Activated T-cell treated with anti-CD3 and anti-CD28 coated beads, Interleukin-2, amount 50 U/mL, for 24 hours (primary cell): Measurements from ENCODE around the gene MUC2.
A peak's percentile ranks its signal among the peaks of the same experiment; 100 is the strongest.

ENCODE experiments used
- DNase-seq: peaks from one replicate; pipeline ENCODE4 v3.0.0-alpha.2; 2020
- H3K27ac Mint-ChIP-seq: 2 replicates; pipeline ENCODE4 v1.8.0; 2020; ENCODE audit warnings: mild to moderate bottlenecking, mixed read lengths
- H3K27me3 Mint-ChIP-seq: 2 replicates; pipeline ENCODE4 v1.8.0; 2020; ENCODE audit warnings: mixed read lengths
- H3K36me3 Mint-ChIP-seq: 2 replicates; pipeline ENCODE4 v1.8.0; 2020; ENCODE audit warnings: low read depth, mixed read lengths
- H3K4me1 Mint-ChIP-seq: 2 replicates; pipeline ENCODE4 v1.8.0; 2020; ENCODE audit warnings: low read depth, mixed read lengths
- H3K4me3 Mint-ChIP-seq: 2 replicates; pipeline ENCODE4 v1.8.0; 2020; ENCODE audit warnings: mild to moderate bottlenecking, moderate library complexity, mixed read lengths
- H3K9me3 Mint-ChIP-seq: 2 replicates; pipeline ENCODE4 v1.8.0; 2020; ENCODE audit warnings: mixed read lengths

MUC2 gene

GRCh38 chr11:1074244-1075221, at the start of gene MUC2:
MUC2 (plus strand) TSS chr11:1074874.
- H3K9me3 Mint-ChIP-seq: no peaks in the 10 kb centered on the region
- DNase-seq: peak; percentile 19
- no peak within 1 kb of the TSS for H3K4me3 Mint-ChIP-seq
- no peak within 1 kb of the TSS for H3K27ac Mint-ChIP-seq
- H3K36me3 Mint-ChIP-seq: no peaks in the 10 kb centered on the region
- no peaks in the 10 kb centered on the region for H3K27me3 Mint-ChIP-seq
- H3K4me1 Mint-ChIP-seq: no peaks in the 10 kb centered on the region

DNA sequence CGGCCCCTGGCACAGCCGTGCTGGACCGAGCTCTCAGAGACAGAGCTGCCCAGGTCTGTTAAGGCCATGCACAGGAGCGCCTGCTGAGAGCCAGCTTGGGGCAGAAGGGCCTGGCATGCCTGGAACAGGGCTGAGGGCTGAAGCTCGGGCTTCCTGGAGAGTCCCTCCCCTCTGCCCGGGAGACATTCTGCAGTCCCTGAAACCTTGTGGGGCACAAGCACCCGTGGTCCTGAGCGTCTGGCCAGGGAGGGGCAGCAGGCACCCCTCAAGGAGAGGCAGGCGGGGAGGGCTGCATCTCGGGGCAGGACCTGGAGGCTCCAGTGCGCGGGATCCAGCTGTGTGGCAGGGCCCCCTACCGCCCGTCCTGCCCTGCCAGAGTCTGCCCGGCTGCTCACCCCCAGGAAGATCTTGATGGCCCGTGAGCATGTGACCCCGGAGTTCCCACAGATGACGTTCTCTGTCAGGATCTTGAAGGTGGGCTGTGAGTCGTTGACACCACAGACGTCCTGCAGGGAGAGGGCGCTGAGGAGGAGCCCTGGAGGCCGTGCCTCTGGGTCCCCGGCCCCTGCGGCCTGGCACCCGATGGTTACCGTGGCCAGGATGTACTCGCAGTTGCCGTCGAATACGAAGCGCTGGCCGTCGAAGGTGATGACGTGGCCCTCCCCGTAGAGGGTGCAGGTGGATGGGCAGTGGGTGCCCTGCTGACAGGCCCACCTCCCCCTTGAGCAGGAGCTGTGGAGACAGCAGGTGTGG, 49.1 kb upstream of the MUC2 start:
- no peaks in the 10 kb centered on the region for H3K9me3 Mint-ChIP-seq
- H3K27me3 Mint-ChIP-seq: no peaks in the 10 kb centered on the region
- H3K36me3 Mint-ChIP-seq: no peaks in the 10 kb centered on the region
- H3K4me3 Mint-ChIP-seq: no peak overlapping the region
- DNase-seq: no peak
- H3K27ac Mint-ChIP-seq: no peak overlapping the region
- no peaks in the 10 kb centered on the region for H3K4me1 Mint-ChIP-seq

DNA sequence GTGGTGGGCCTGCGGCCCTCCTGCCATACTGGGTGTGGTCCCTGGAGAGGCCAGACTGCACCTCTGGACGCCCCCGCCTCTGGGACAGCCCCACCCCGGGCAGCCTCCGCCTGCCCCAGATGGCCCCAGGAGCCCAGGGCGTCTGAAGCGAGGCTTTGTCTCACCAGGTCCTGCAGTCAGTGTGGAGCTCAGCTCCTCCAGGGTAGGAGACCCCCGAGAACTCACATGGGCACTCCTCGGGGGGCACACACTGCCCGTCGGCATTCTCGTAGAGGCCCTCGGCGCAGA, 48.6 kb upstream of the MUC2 start:
- Mint-ChIP-seq H3K36me3 (no peaks in the 10 kb centered on the region), H3K4me3 (no peak overlapping the region), H3K27ac (no peak overlapping the region), H3K4me1 (no peaks in the 10 kb centered on the region), H3K27me3 (no peaks in the 10 kb centered on the region), H3K9me3 (no peaks in the 10 kb centered on the region)
- no peak for DNase-seq

GRCh38 chr11:1026641-1027482, 47.8 kb upstream of the MUC2 start:
- no peaks in the 10 kb centered on the region for H3K9me3 Mint-ChIP-seq
- no peaks in the 10 kb centered on the region for H3K4me1 Mint-ChIP-seq
- no peak overlapping the region for H3K27ac Mint-ChIP-seq
- H3K36me3 Mint-ChIP-seq: no peaks in the 10 kb centered on the region
- H3K27me3 Mint-ChIP-seq: no peaks in the 10 kb centered on the region
- no peak overlapping the region for H3K4me3 Mint-ChIP-seq
- DNase-seq: no peak

- H3K4me1 Mint-ChIP-seq: no peaks in the 10 kb centered on the region
- no peaks in the 10 kb centered on the region for H3K27me3 Mint-ChIP-seq
- no peak overlapping the region for H3K27ac Mint-ChIP-seq
- DNase-seq: no peak
- no peaks in the 10 kb centered on the region for H3K36me3 Mint-ChIP-seq
- H3K9me3 Mint-ChIP-seq: no peaks in the 10 kb centered on the region
- H3K4me3 Mint-ChIP-seq: no peak overlapping the region
Measured at GRCh38 chr11:1027483-1028290, 47.0 kb upstream of the MUC2 start.

GRCh38 chr11:1028291-1028540, 46.5 kb upstream of the MUC2 start:
- H3K4me1 Mint-ChIP-seq: no peaks in the 10 kb centered on the region
- no peak overlapping the region for H3K4me3 Mint-ChIP-seq
- H3K27me3 Mint-ChIP-seq: no peaks in the 10 kb centered on the region
- no peak overlapping the region for H3K27ac Mint-ChIP-seq
- H3K36me3 Mint-ChIP-seq: no peaks in the 10 kb centered on the region
- H3K9me3 Mint-ChIP-seq: no peaks in the 10 kb centered on the region
- DNase-seq: no peak

GRCh38 chr11:1028616-1029015, 46.1 kb upstream of the MUC2 start:
- Mint-ChIP-seq H3K27ac (no peak overlapping the region), H3K4me3 (no peak overlapping the region), H3K27me3 (no peaks in the 10 kb centered on the region), H3K4me1 (no peaks in the 10 kb centered on the region), H3K36me3 (no peaks in the 10 kb centered on the region), H3K9me3 (no peaks in the 10 kb centered on the region)
- no peak for DNase-seq

DNA sequence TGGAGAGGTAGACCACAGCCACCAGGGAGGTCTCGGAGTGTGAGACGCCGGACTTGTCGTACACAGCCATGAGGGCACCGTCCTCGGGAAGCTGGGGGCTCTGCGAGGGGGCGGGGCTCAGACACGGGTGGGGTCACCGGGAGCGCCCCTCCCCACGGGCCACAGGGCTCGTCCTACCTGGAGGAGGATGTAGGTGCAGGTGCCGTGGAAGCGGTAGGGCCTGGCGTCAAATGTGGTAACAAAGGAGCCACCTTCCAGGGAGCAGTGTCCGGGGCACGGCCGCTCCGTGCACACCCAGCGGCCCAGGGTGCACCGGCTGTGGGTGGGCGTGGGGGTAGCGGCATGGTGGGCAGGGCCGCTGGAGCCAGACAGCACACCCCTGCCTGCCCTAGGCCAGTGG, 45.6 kb upstream of the MUC2 start:
- no peak overlapping the region for H3K4me3 Mint-ChIP-seq
- H3K27ac Mint-ChIP-seq: no peak overlapping the region
- no peaks in the 10 kb centered on the region for H3K27me3 Mint-ChIP-seq
- H3K4me1 Mint-ChIP-seq: no peaks in the 10 kb centered on the region
- H3K36me3 Mint-ChIP-seq: no peaks in the 10 kb centered on the region
- no peaks in the 10 kb centered on the region for H3K9me3 Mint-ChIP-seq
- DNase-seq: no peak

GRCh38 chr11:1029654-1030053, 45.0 kb upstream of the MUC2 start:
- DNase-seq: no peak
- Mint-ChIP-seq H3K27me3 (no peaks in the 10 kb centered on the region), H3K36me3 (no peaks in the 10 kb centered on the region), H3K4me1 (no peaks in the 10 kb centered on the region), H3K4me3 (no peak overlapping the region), H3K9me3 (no peaks in the 10 kb centered on the region), H3K27ac (no peak overlapping the region)

- no peak overlapping the region for H3K27ac Mint-ChIP-seq
- H3K4me1 Mint-ChIP-seq: no peaks in the 10 kb centered on the region
- no peaks in the 10 kb centered on the region for H3K27me3 Mint-ChIP-seq
- DNase-seq: no peak
- no peaks in the 10 kb centered on the region for H3K9me3 Mint-ChIP-seq
- no peaks in the 10 kb centered on the region for H3K36me3 Mint-ChIP-seq
- H3K4me3 Mint-ChIP-seq: no peak overlapping the region
Measured at GRCh38 chr11:1030086-1030485, 44.6 kb upstream of the MUC2 start.

- no peak for DNase-seq
- no peak overlapping the region for H3K27ac Mint-ChIP-seq
- no peaks in the 10 kb centered on the region for H3K27me3 Mint-ChIP-seq
- no peaks in the 10 kb centered on the region for H3K36me3 Mint-ChIP-seq
- no peaks in the 10 kb centered on the region for H3K9me3 Mint-ChIP-seq
- H3K4me3 Mint-ChIP-seq: no peak overlapping the region
- no peaks in the 10 kb centered on the region for H3K4me1 Mint-ChIP-seq
Measured at GRCh38 chr11:1030556-1030955, 44.1 kb upstream of the MUC2 start.

DNA sequence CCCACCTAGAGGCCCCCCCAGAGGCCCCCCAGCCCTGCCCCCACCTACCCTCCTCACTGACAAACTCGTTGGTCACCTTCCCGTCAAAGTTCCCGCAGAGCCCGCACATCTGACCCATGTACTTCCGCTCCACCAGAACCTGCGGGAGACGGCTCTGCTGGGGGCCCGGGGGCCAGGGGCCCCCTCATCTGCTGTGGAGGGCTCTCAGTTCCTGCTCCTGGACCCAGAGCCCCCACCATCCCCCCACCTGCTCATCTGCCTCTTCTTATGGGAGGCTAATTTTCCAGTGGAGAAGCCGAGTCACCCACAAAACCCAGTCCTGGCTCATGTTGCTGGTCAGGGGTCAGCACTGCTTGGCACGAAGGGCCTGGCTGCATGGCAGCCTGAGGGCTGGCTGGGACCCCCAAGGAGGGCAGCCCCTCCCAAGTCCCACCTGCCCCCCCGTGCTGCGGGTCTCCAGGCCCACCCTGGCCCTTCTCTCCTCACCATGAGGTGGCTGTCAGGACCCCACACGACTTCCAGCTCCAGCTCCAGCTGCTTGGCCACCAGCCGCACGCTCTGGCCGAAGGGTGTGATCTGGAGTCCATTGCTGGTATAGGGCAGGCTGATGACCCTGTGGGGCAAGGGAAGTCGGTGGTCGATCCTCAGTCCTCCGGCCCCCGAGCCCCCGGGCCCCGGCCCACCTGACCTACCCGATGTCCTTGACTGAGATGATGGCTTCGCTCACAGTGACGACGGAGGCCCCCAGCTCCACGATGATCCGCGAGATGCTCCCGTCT, 43.4 kb upstream of the MUC2 start:
- no peak overlapping the region for H3K27ac Mint-ChIP-seq
- no peaks in the 10 kb centered on the region for H3K9me3 Mint-ChIP-seq
- no peaks in the 10 kb centered on the region for H3K36me3 Mint-ChIP-seq
- no peak for DNase-seq
- H3K4me1 Mint-ChIP-seq: no peaks in the 10 kb centered on the region
- H3K4me3 Mint-ChIP-seq: no peak overlapping the region
- no peaks in the 10 kb centered on the region for H3K27me3 Mint-ChIP-seq

- no peaks in the 10 kb centered on the region for H3K9me3 Mint-ChIP-seq
- H3K4me1 Mint-ChIP-seq: no peaks in the 10 kb centered on the region
- DNase-seq: no peak
- no peak overlapping the region for H3K4me3 Mint-ChIP-seq
- no peak overlapping the region for H3K27ac Mint-ChIP-seq
- H3K27me3 Mint-ChIP-seq: no peaks in the 10 kb centered on the region
- H3K36me3 Mint-ChIP-seq: no peaks in the 10 kb centered on the region
Measured at GRCh38 chr11:1032310-1032891, 42.3 kb upstream of the MUC2 start.
